NCI-H1048 (cell line): ENCODE measurements around the gene CTNNA1.

Experiments used
- DNase-seq: peaks from one replicate; lab custom pipeline; 2025; lab: John Stamatoyannopoulos, UW

Gene CTNNA1

GRCh38 chr5:138932171-138932810 is 179.1 kb downstream of the CTNNA1 start:
- DNase-seq, result no peak

- no peak for DNase-seq
Observed at GRCh38 chr5:138933522-138934290, 180.5 kb downstream of the CTNNA1 start.

GRCh38 chr5:138934971-138935370 is 181.7 kb downstream of the CTNNA1 start:
- no peak for DNase-seq

- DNase-seq, result no peak
Observed at GRCh38 chr5:138935466-138935865, 182.2 kb downstream of the CTNNA1 start.

- no peak for DNase-seq
Observed at GRCh38 chr5:138936225-138936967, 183.2 kb downstream of the CTNNA1 start.

- DNase-seq, result no peak
Observed at GRCh38 chr5:138936968-138937345, 183.7 kb downstream of the CTNNA1 start.

- DNase-seq, result no peak
Observed at GRCh38 chr5:138937392-138938387, 184.5 kb downstream of the CTNNA1 start.

GRCh38 chr5:138938526-138938925 is 185.3 kb downstream of the CTNNA1 start:
- no peak for DNase-seq

GRCh38 chr5:138942066-138942465 is 188.8 kb downstream of the CTNNA1 start:
- DNase-seq, result no peak

GRCh38 chr5:138942861-138943260 is 189.6 kb downstream of the CTNNA1 start:
- no peak for DNase-seq

GRCh38 chr5:138943599-138944173 is 190.5 kb downstream of the CTNNA1 start:
- DNase-seq, result no peak

GRCh38 chr5:138944527-138945322 is 191.5 kb downstream of the CTNNA1 start:
- DNase-seq, result no peak

- no peak for DNase-seq
Observed at GRCh38 chr5:138945421-138946240, 192.4 kb downstream of the CTNNA1 start.

GRCh38 chr5:138946241-138946623 is 193.0 kb downstream of the CTNNA1 start:
- no peak for DNase-seq

- no peak for DNase-seq
Observed at GRCh38 chr5:138946831-138947560, 193.8 kb downstream of the CTNNA1 start.

- no peak for DNase-seq
Observed at GRCh38 chr5:138947780-138948179, 194.6 kb downstream of the CTNNA1 start.

GRCh38 chr5:138948471-138949222 is 195.4 kb downstream of the CTNNA1 start:
- DNase-seq, result no peak

- no peak for DNase-seq
Observed at GRCh38 chr5:138949223-138949574, 196.0 kb downstream of the CTNNA1 start.
